HG03457 (cell line): ENCODE measurements around the gene NFKBIE.
A peak's percentile ranks its signal among the peaks of the same experiment; 100 is the strongest.

Experiments
- ATAC-seq: cut with Tn5 transposase; IDR thresholded peaks from one replicate; pipeline ENCODE4 v1.9.1; 2021; ENCODE audit warnings: moderate number of reproducible peaks; ENCODE audit not compliant: unreplicated experiment

The NFKBIE gene

DNA sequence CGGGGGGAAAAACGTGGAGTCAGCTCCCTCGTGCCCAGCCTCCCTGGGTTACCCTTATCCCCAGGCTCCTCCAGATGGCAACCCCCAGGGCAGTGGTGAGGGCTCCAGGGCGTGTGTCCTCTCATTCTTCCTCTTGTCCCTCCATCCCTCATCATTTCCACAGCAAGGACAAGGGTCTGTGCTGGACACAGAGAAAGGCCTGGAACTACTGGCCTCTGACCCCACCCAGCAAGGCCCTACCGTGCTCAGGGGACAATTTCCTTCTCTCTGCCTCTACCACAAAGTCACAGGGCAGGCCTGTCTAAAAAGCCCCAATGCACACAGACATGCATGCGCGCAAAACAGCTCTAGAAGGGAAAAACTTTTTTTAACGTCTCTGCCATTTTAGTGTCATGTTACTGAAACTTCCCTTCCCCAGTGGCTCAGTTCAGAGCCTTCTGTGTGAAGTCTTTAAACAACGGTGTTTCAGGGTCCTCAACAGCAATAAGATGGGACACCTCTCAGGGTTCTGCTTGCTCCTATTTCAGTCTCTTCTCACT lies 7.0 kb downstream of the NFKBIE start:
- no peak for ATAC-seq

- ATAC-seq = peak; percentile 2
These were observed 7.5 kb downstream of the NFKBIE start for GRCh38 chr6:44257753-44258324.

DNA sequence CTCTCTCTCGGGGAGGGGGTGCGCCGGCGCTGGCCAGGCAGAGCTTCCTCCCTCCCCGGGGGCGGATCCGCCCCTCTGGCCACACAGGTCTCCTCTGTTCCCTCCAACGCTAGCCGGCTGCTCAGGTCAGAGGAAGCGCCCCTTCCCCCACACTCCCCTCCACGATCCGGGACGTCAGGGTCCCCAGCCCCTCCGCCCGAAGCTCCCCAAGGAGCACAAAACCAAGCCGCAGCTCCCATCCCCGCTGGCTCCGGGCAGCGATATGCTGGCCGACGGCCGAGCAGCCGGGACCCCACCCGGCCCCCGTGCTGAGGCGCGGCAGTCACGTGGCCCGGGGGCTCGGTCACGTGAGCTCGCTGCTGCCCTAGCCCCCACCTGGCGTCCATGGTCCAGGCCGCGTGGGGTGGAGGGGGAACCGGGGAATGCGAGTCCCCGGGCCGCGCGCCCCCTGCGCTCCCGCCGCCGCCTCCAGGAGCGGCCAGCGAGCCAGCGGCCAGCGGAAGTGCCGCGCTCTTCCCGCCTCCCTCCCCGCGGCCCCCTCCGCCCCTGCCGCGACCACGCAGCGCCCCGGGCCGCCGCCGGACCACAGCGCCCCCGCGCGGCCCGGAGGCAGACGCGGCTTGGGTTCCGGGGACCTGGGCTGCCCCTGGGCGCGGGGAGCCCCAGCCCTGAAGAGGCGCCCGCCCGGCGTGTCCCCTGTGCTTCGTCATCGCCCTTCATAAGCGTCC lies 8.2 kb downstream of the NFKBIE start, which contains the start of gene SLC35B2:
SLC35B2 (minus strand) TSS at position 504 of the 728 bp plus-strand sequence; CDS start at position 386, 118 bp downstream.
- peak; percentile 31 for ATAC-seq

DNA sequence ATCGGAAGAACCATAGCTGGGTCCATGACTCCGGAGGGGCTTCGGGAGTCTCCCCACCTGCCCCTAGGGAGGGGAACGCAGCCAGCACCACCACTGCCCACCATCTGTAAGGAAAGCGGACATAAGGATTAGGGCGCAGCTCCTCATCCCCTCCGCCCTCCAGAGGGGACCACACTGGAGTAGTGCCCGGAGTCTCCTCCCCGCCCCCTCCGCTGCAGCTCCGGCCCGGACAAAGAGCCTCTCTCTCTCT lies 8.7 kb downstream of the NFKBIE start:
- ATAC-seq = no peak

- ATAC-seq = no peak
These were observed 9.2 kb downstream of the NFKBIE start for GRCh38 chr6:44255871-44256774.

DNA sequence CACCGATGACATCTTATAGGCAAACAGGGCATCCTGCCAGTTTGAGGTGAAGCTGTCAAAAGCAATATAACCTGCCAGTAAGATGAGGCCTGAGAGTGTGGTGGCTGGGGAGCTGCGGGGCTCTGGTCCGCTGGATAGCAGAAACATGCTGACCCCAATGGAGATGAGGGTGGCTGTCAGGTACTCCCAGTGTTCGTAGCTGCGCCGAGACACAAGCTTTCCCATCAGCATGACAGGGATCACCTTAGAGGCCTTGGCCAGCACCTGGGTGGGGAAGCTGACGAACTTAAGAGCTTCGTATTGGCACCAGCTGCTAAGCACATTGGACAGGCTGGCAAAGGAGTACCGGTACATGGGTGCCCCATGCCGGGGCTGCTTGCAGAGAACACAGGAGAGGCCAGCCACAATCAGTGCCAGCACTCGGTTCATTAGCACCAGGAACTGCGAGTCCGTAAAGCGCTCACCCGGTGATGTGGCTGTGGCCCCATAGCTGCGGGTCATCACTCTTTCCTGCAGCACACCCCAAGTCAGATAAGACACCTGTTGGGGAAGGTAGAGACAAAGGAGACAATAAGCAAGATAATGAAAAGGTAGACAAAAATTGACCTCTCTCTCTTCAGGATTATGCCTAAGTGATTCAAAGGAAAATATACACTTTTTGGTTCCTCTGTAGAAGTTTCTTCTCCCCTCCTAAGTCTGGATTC lies 10.1 kb downstream of the NFKBIE start:
- no peak for ATAC-seq

DNA sequence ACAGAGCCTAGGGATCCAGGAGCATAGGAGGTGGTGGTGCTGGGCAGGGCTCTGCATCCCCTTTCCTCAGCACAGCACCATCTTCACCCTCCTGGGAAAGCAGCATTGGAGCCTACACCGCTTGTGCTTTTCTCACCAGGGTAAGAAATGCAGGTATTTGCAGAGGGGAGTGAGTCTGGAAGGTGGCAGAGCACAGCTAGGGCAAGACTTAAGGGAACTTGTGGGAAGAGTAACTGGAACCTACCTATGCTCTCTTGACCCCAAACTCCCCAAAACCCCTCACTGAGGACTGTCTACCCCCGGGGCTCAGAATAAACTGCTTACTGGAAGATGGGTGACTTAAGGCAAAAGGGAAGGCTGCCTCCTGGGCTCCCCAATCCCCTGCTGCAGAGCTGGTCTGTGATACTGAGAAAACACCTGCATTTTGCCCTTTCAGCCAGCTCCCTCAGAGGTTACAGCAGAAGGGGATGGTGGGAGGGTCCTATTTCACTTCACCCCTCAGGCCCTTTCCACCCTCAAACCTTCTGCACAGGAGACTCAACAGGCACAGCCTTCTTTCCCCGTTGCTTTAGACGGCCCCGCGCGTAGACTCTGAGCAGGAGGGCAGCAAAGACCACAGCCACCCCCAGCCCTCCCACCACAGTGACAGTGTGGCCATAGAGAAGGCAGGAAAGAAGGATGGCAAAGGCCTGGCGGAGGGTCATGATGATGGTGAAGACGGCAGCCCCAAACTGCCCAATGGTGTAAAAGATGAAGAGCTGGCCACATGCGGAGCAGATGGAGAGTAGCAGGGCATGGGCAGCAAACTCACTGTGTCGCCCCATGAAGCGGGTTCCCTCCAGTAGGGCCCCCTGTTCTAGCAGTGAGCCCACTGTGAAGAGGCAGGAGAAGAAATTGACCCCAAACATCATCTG lies 10.9 kb downstream of the NFKBIE start:
- no peak for ATAC-seq

DNA sequence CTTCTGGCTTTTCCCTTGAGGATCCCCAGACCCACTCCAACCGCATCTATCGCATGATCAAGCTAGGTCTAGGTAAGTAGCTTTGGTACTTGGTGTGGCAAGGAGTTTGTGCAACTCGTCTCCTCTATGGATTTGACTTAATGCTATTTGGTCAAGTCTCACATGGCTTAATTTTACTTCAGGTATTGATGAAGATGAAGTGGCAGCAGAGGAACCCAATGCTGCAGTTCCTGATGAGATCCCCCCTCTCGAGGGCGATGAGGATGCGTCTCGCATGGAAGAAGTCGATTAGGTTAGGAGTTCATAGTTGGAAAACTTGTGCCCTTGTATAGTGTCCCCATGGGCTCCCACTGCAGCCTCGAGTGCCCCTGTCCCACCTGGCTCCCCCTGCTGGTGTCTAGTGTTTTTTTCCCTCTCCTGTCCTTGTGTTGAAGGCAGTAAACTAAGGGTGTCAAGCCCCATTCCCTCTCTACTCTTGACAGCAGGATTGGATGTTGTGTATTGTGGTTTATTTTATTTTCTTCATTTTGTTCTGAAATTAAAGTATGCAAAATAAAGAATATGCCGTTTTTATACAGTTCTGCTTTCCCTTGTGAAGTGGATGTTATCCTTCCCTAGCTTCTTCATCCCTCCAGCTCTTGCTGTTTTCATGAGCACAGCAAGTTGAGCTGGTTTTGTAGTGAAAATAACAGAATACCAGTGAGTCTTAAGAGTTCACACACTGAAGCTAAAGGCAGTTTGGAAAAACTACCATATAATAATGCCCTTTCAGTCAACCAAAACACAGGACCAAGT lies 11.8 kb downstream of the NFKBIE start:
- no peak for ATAC-seq

DNA sequence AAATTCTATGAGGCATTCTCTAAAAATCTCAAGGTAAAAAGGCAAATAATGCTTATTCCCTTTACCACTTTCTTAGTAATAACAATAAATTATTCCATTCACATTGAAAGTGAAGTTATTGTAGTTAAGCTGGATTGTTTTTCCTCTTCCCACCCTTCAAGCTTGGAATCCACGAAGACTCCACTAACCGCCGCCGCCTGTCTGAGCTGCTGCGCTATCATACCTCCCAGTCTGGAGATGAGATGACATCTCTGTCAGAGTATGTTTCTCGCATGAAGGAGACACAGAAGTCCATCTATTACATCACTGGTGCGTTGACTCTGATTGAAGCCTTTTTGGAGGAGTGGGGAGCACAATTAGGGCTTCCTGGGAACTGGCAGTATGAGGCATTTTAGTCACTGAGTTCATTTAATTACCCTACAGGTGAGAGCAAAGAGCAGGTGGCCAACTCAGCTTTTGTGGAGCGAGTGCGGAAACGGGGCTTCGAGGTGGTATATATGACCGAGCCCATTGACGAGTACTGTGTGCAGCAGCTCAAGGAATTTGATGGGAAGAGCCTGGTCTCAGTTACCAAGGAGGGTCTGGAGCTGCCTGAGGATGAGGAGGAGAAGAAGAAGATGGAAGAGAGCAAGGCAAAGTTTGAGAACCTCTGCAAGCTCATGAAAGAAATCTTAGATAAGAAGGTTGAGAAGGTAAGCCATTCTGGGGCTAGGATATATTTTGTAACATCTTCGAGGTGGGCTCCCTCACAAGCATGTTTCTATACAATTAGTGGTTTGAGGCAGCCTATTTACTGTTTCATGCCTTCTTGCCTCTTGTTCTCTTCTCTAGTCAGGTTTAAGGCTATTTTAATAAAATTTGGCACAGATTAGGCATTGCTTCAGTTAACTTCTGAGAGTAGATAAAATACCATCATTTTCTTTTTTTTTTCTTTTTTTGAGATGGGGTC lies 13.5 kb downstream of the NFKBIE start:
- ATAC-seq = no peak

GRCh38 chr6:44250718-44251123 lies 14.6 kb downstream of the NFKBIE start:
- no peak for ATAC-seq

DNA sequence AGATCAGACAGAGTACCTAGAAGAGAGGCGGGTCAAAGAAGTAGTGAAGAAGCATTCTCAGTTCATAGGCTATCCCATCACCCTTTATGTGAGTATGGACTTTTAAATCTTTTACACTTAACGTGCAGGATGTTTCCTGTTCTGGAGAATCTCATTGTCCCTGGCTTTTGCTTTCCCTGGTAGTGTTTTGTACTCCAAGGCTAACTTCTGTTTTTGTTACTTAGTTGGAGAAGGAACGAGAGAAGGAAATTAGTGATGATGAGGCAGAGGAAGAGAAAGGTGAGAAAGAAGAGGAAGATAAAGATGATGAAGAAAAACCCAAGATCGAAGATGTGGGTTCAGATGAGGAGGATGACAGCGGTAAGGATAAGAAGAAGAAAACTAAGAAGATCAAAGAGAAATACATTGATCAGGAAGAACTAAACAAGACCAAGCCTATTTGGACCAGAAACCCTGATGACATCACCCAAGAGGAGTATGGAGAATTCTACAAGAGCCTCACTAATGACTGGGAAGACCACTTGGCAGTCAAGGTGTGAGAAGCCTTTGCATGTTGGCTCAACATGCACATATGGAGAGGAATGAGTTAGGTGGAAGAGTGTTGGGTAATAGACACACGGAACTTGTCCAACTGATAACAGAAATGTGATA lies 15.2 kb downstream of the NFKBIE start:
- ATAC-seq = no peak

DNA sequence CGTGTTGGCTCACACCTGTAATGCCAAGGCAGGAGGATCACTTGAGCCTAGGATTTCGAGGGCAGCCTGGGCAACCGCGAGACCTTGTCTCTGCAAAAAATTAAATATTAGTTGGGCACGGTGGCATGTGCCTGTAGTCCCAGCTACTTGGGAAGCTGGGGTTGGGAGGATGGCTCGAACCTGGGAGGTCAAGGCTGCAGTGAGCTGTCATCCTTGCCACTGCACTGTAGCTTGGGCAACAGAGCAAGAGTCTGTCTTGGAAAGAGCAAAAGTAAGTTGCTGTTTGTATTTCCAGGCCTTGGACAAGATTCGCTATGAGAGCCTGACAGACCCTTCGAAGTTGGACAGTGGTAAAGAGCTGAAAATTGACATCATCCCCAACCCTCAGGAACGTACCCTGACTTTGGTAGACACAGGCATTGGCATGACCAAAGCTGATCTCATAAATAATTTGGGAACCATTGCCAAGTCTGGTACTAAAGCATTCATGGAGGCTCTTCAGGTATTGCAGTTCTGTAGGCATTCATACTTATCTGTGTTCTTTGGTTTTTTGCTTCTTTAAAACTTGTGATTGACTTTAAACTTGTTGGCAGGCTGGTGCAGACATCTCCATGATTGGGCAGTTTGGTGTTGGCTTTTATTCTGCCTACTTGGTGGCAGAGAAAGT lies 16.1 kb downstream of the NFKBIE start:
- no peak for ATAC-seq

DNA sequence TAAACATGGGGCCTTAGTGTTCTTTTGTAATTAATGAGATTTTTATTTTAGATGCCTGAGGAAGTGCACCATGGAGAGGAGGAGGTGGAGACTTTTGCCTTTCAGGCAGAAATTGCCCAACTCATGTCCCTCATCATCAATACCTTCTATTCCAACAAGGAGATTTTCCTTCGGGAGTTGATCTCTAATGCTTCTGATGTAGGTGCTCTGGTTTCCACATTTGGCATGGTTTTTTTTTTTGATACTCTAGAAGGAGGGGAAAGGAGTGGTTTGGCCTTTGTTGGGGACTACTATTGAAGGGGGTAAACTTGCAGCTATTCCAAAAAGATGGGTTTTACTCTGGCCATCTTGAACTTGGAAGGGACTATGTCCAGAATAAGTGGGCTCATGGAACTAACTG lies 16.8 kb downstream of the NFKBIE start:
- no peak for ATAC-seq

- ATAC-seq = peak; percentile 25
These were observed 17.7 kb downstream of the NFKBIE start for GRCh38 chr6:44247338-44248302.

GRCh38 chr6:44246663-44247337 lies 18.6 kb downstream of the NFKBIE start, which contains the start of gene HSP90AB1:
HSP90AB1 (plus strand) TSS chr6:44247101; CDS start chr6:44248630, 1,529 bp downstream.
- ATAC-seq = peak; percentile 56
